LNCaP clone FGC (cell line): ENCODE results near the gene MAPK13.
"Not testable (repeated sequence)": the region's sequence is repeated elsewhere in the genome, so short reads cannot be mapped to it uniquely, and the experiment has no call there.

Experiments
- DNase-seq: peaks from one replicate; pipeline ENCODE4 v3.0.0-alpha.2; 2011; ENCODE audit warnings: low read depth
- H3K4me3 ChIP-seq: 2 replicates; pipeline ENCODE4 v1.5.1; 2011; ENCODE audit warnings: mild to moderate bottlenecking, low read depth, low read length, control low read depth
- TF ChIP-seq, protein P1 (sequence below): IDR thresholded peaks from 2 replicates; pipeline ENCODE4 v1.5.1; 2012; ENCODE audit warnings: mild to moderate bottlenecking; ENCODE audit not compliant: control insufficient read depth, insufficient read depth; ENCODE audit errors: extremely low read depth

The MAPK13 gene

DNA sequence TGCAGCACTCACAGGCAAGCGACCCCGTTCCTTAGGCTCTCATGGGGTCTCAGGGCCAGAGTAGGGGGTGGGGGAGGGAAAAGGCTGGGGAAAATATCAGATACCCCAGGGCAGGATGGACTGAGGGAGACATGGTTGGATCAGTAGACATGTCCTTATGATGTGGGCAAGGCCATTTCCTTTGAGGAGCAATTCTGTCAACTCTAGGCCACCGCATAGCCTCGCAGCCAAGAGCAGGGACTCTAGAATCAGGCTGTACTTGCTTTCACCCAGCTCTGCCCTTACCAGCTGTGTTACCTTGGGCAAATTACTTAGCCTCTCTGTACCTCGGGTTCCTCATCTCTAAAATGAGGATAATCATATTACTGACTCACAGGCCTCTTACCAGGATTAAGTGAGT, 2.2 kb upstream of the MAPK13 start:
- no peak for DNase-seq
- TF ChIP-seq, protein P1, sequence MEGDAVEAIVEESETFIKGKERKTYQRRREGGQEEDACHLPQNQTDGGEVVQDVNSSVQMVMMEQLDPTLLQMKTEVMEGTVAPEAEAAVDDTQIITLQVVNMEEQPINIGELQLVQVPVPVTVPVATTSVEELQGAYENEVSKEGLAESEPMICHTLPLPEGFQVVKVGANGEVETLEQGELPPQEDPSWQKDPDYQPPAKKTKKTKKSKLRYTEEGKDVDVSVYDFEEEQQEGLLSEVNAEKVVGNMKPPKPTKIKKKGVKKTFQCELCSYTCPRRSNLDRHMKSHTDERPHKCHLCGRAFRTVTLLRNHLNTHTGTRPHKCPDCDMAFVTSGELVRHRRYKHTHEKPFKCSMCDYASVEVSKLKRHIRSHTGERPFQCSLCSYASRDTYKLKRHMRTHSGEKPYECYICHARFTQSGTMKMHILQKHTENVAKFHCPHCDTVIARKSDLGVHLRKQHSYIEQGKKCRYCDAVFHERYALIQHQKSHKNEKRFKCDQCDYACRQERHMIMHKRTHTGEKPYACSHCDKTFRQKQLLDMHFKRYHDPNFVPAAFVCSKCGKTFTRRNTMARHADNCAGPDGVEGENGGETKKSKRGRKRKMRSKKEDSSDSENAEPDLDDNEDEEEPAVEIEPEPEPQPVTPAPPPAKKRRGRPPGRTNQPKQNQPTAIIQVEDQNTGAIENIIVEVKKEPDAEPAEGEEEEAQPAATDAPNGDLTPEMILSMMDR = no peak
- no peak overlapping the region for H3K4me3 ChIP-seq

DNA sequence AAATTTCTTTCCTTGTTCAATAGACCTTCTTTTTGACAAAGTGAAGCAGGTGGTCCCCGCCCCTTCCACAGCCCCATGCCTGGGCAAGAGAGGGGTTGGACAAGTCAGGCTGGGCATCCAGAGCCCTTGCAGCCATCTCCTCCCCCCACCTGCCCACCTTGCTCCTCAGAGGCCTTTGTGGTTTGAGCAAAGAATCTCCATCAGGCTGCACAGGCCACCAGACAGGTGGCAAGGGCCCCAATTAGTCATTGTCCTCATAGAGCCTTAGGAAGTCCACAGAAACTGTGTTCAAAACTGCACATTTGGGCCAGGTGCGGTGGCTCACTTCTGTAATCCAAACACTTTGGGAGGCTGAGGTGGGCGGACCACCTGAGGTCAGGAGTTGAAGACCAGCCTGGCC, 1.5 kb upstream of the MAPK13 start:
- TF ChIP-seq, protein P1 = no peak
- H3K4me3 ChIP-seq = no peak overlapping the region
- DNase-seq = no peak

DNA sequence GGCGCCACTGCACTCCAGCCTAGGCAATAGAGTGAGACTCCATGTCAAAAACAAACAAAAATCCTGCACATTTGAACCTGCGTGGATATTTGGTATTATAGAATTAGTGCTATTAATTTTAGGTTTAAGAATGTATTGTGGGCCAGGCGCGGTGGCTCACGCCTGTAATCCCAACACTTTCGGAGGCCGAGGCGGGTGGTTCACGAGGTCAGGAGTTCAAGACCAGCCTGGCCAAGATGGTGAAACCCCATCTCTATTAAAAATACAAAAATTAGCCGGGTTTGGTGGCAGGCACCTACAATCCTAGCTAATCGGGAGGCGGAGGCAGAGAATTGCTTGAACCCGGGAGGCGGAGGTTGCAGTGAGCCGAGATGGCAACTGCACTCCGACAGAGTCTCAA, 979 bp upstream of the MAPK13 start:
- DNase-seq, H3K4me3 ChIP-seq: not testable (repeated sequence)

DNA sequence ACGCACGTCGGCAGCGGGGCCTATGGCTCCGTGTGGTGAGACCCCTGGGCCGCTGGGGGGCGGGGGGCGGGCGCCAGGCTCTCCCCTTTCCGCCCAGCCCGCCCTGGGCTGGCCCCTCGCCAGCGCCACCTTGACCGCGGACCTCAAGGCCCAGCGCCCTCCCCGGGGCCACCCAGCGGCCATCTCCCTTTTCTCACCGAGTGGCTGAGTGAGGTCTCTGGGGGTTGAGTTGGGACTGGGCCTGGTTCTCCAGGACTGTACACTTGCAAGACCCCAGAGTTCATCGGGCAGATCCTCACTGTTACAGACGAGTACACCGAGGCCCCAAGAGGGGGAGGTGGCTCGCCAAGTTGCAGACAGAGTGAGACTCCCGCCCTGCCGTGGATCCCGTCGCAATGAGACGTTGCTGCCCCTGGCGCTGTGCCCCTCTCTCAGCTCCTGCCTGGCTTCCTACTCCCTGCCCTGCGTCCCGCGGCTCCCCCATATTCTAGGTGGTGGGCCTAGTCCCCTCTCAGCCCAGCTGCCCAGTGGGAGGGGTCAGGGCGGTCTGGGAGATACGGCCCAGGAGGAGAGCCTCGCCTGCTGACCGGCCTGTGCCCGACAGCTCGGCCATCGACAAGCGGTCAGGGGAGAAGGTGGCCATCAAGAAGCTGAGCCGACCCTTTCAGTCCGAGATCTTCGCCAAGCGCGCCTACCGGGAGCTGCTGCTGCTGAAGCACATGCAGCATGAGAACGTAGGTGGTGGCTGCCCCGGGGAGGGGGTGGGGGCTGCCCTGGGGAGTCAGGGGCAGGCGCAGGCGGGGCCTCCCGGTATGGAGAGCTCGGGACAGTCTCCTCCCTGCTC, 576 bp downstream of the MAPK13 start:
- H3K4me3 ChIP-seq = peak overlapping the region; percentile 46
- TF ChIP-seq, protein P1 = no peak
- DNase-seq = no peak

DNA sequence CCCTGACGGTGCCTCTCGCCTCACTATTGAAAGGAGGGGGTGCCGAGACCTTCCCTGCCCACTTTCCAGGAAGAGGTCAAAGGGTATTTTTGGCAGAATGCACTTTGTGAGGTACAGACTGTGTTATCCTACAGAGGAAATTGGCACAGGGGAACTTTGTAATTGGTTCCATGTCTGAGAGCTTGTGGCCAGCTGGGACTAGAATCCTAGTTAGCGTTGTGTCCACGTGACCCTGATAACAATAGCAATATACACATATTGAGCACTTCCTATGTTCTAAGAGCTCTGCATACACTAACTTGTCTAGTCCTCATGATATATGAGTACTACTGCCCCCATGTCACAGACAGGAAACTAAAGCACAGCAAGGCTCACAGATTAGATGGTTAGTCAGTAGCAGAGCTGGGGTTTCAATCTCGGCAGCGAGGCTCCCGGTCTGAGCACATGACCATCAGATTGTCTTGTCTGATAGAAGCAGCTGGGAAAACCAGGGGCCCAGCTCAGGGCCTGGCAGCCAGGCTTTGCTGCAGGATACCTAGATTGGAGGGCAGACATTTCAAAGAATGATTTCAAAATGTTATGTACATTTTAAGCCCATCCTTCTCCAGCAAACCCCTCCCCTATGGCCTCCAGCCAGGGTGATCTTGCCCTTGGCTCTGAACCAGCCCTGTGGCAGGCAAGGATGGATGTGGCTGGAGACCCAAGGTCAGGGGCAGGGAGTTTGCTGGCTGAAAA, 1.4 kb downstream of the MAPK13 start:
- TF ChIP-seq, protein P1 = no peak
- peak overlapping the region; percentile 46 for H3K4me3 ChIP-seq
- DNase-seq = no peak

DNA sequence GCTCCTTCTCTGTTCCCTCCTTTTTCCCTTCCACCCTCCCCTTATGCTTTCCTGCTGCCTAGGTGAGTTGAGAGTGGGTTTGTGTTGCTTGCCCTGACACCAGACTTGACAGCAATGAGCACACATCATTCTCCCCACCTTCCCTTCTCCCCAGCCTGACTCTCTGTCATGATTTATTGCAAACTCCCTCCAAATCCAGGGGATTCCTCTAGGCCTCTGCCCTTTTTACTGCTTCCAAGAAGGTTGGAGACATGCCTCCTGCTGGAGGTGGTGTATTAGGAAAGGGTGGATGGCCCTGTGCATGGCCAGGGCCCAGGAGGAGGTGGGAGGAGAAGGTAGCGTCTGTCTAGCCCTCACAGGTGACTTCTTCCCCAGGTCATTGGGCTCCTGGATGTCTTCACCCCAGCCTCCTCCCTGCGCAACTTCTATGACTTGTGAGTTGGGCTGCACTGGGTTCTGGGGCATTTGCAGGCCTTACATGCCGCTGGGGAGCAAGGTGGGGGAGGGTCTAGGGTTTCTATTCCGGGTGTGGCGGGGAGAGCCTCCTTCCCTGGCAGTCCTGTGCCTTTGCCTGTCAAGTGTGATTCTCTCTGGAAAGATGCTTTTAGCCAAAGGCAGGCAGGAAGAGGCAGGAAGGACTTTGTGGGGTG, 2.1 kb downstream of the MAPK13 start:
- TF ChIP-seq, protein P1 = no peak
- DNase-seq = no peak
- no peak overlapping the region for H3K4me3 ChIP-seq

DNA sequence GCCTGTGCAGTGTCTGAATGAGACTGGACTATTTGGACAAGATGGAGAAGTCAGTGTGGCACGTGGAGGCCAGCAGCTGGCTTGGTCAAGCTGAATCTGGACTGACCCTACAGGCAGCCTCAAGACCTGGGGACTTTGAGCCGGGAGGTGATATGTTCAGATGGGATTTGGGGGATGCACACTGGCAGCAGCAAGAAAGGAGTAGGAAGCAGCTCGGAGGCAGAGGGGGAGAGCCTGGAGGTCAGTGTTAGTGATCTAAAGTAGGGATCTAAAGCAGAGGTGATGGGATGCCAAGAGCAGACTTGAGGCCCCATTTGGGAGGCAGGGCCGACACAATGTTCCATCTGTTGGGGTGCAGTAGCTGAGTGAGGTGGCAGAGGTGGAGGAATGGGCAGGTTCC, 2.8 kb downstream of the MAPK13 start:
- TF ChIP-seq, protein P1 = no peak
- H3K4me3 ChIP-seq = no peak overlapping the region
- no peak for DNase-seq
